Uterus (tissue), 4 donors: Measurements from ENCODE around the gene HSPG2. TPM values are rescaled to one million over a fixed set of nuclear protein-coding genes. Genes with fewer than 3 reads are reported as not detected.
"Not testable (repeated sequence)": the region's sequence is repeated elsewhere in the genome, so short reads cannot be mapped to it uniquely, and the experiment has no call there.

Source experiments
- DNase-seq, 2 donors: peaks; one replicate each; pipeline ENCODE4 v3.0.0-alpha.2; 2019 to 2020
- H3K27ac ChIP-seq, 2 donors: fragments of 200-600 bp; sonication (generic); 1 replicate in 1 of 2; 2 replicates in 1 of 2; pipeline ENCODE4 v1.5.1; 2016 to 2018
- H3K27me3 ChIP-seq, 2 donors: fragments of 200-600 bp; sonication (generic); one replicate each; pipeline ENCODE4 v1.5.1; 2018 to 2019; ENCODE audit warnings: control low read depth in 1 of 2
- H3K36me3 ChIP-seq, 2 donors: fragments of 200-600 bp; sonication (generic); one replicate each; pipeline ENCODE4 v1.5.1; 2019; ENCODE audit warnings: control low read depth in 1 of 2
- H3K4me1 ChIP-seq, 2 donors: fragments of 200-600 bp; sonication (generic); one replicate each; pipeline ENCODE4 v1.5.1; 2018 to 2019; ENCODE audit warnings: control low read depth in 1 of 2
- H3K4me3 ChIP-seq, 2 donors: fragments of 200-600 bp; sonication (generic); 1 replicate in 1 of 2; 2 replicates in 1 of 2; pipeline ENCODE4 v1.5.1; 2018 to 2019; ENCODE audit warnings: mild to moderate bottlenecking in 1 of 2
- H3K9me3 ChIP-seq, 2 donors: fragments of 200-600 bp; sonication (generic); one replicate each; pipeline ENCODE4 v1.5.1; 2019; ENCODE audit warnings: control low read depth in 1 of 2
- CTCF ChIP-seq, 4 experiments: fragments of 200-600 bp in 2 of 4; fragments of 450-650 bp in 2 of 4; sonication (generic) in 2 of 4; IDR thresholded peaks; one replicate each; pipeline ENCODE4 v1.5.1; 2016 to 2019; ENCODE audit warnings: antibody characterized with exemption in 4 of 4, mild to moderate bottlenecking in 2 of 4, moderate library complexity in 1 of 4
- POLR2A ChIP-seq, 2 donors: fragments of 450-650 bp; IDR thresholded peaks; one replicate each; pipeline ENCODE4 v1.6.1; 2016; ENCODE audit warnings: antibody characterized with exemption in 2 of 2, mild to moderate bottlenecking in 1 of 2, moderate library complexity in 1 of 2
- intact Hi-C: fragments of 100-400 bp; cut with DNase I; formaldehyde crosslinking; loops from one replicate; pipeline ENCODE4 v1.15.1; 2023; ENCODE audit warnings: low total_unique reads
- total RNA-seq, 4 donors: library from RNA; depleted of rRNA in 3 of 4; stranded (reverse); fragments of >200 nt in 3 of 4; gene quantifications; one replicate each; pipeline versions ENCODE4 v1.1.0 to v1.2.4, GENCODE V29; 2014 to 2023
- donor health status: DM: yes; HTN: yes; CAD: no.

The HSPG2 gene
- total RNA-seq, 4 donors from 2014 or later: 96.8 to 677 (median 290) TPM

- intact Hi-C loops: no loop called here
- Histone ChIP-seq H3K36me3 (no peaks in the 10 kb centered on the region), H3K27me3 (no peaks in the 10 kb centered on the region), H3K4me3 (no peak overlapping the region), H3K9me3 (no peaks in the 10 kb centered on the region), H3K4me1 (peaks cover 27 to 74% of the 10 kb centered on the region in 2 donors), H3K27ac (peak overlapping the region; percentile 93)
- DNase-seq: no peak
- TF ChIP-seq POLR2A (IDR thresholded peaks at IDR 0.05) (no peak), CTCF (IDR thresholded peaks at IDR 0.05) (no peak)
These were observed 26.4 kb downstream of the HSPG2 start for GRCh38 chr1:21910558-21911204.

GRCh38 chr1:21909787-21910503 lies 27.2 kb downstream of the HSPG2 start:
- H3K9me3 ChIP-seq: no peaks in the 10 kb centered on the region
- peaks cover 27 to 70% of the 10 kb centered on the region in 2 donors for H3K4me1 ChIP-seq
- DNase-seq: peak; percentile 77 to 85
- no peaks in the 10 kb centered on the region for H3K27me3 ChIP-seq
- no peak overlapping the region for H3K4me3 ChIP-seq
- no peaks in the 10 kb centered on the region for H3K36me3 ChIP-seq
- intact Hi-C loops: no loop called here
- TF ChIP-seq CTCF (IDR thresholded peaks at IDR 0.05) (no peak), POLR2A (IDR thresholded peaks at IDR 0.05) (peak; percentile 23 to 32)
- H3K27ac ChIP-seq: peak overlapping the region; percentile 93

- no peak for TF ChIP-seq CTCF (IDR thresholded peaks at IDR 0.05)
- no peak for TF ChIP-seq POLR2A (IDR thresholded peaks at IDR 0.05)
- peaks cover 30 to 75% of the 10 kb centered on the region in 2 donors for H3K4me1 ChIP-seq
- no peaks in the 10 kb centered on the region for H3K36me3 ChIP-seq
- H3K27me3 ChIP-seq: no peaks in the 10 kb centered on the region
- H3K27ac ChIP-seq: peak overlapping the region; percentile 93
- H3K4me3 ChIP-seq: no peak overlapping the region
- peak in 1 of 2 donors; percentile 47 for DNase-seq
- intact Hi-C loops: no loop called here
- H3K9me3 ChIP-seq: no peaks in the 10 kb centered on the region
These were observed 27.8 kb downstream of the HSPG2 start for GRCh38 chr1:21909286-21909759.

GRCh38 chr1:21907737-21908534 lies 29.2 kb downstream of the HSPG2 start:
- peak overlapping the region; percentile 93 for H3K27ac ChIP-seq
- H3K4me3 ChIP-seq, H3K36me3 ChIP-seq, H3K27me3 ChIP-seq, H3K9me3 ChIP-seq, DNase-seq, intact Hi-C loops: not testable (repeated sequence)
- H3K4me1 ChIP-seq: peaks cover 33 to 74% of the 10 kb centered on the region in 2 donors

- no peak overlapping the region for H3K4me3 ChIP-seq
- peaks cover 31 to 74% of the 10 kb centered on the region in 2 donors for H3K4me1 ChIP-seq
- TF ChIP-seq POLR2A (IDR thresholded peaks at IDR 0.05) (no peak), CTCF (IDR thresholded peaks at IDR 0.05) (no peak)
- peak overlapping the region; percentile 93 for H3K27ac ChIP-seq
- no peaks in the 10 kb centered on the region for H3K27me3 ChIP-seq
- H3K36me3 ChIP-seq: no peaks in the 10 kb centered on the region
- H3K9me3 ChIP-seq: no peaks in the 10 kb centered on the region
- intact Hi-C loops: no loop called here
- DNase-seq: no peak
These were observed 30.1 kb downstream of the HSPG2 start for GRCh38 chr1:21907079-21907418.
